Panc1 (cell line): Measurements from ENCODE around the gene GIPC3. TPM values are rescaled to one million over a fixed set of nuclear protein-coding genes. Genes with fewer than 3 reads are reported as not detected.
A peak's percentile ranks its signal among the peaks of the same experiment; 100 is the strongest.

Experiments
- ATAC-seq: fragments of 200-7000 bp; cut with Tn5 transposase; 2 replicates; pipeline ENCODE4 v1.9.1; 2020; ENCODE audit warnings: mild to moderate bottlenecking, moderate library complexity
- BruUV-seq: library from RNA; stranded (reverse); fragments of 400-500 nt; replicated peaks from 2 replicates; lab custom pipeline; 2021; lab: Mats Ljungman, UMichigan
- CTCF ChIA-PET: fragments of 300-600 bp; sonication (Branson Sonifier 250); formaldehyde crosslinking; loops from one replicate; lab custom pipeline; 2022; ENCODE audit warnings: antibody characterized with exemption; lab: Charles Lee
- POLR2A ChIA-PET: fragments of 300-600 bp; sonication (Branson Sonifier 250); formaldehyde crosslinking; loops from one replicate; lab custom pipeline; 2022; ENCODE audit warnings: antibody characterized with exemption; lab: Charles Lee
- DNase-seq: peaks from one replicate; pipeline ENCODE4 v3.0.0-alpha.2; 2010; ENCODE audit warnings: low read depth, low spot score
- H3K27ac ChIP-seq: 2 replicates; pipeline ENCODE4 v1.5.1; 2011; ENCODE audit warnings: mild to moderate bottlenecking, low read length, inconsistent platforms
- H3K27me3 ChIP-seq: fragments of 200-500 bp; sonication (Bioruptor generic); 2 replicates; pipeline ENCODE4 v1.6.0; 2014; ENCODE audit warnings: low read length, inconsistent platforms; ENCODE audit not compliant: control insufficient read depth, insufficient read depth
- H3K36me3 ChIP-seq: fragments of 200-500 bp; sonication (Bioruptor generic); 2 replicates; pipeline ENCODE4 v1.5.1; 2014; ENCODE audit warnings: inconsistent platforms, mild to moderate bottlenecking, low read length, moderate library complexity; ENCODE audit not compliant: control insufficient read depth, insufficient read depth
- H3K4me1 ChIP-seq: 2 replicates; pipeline ENCODE4 v1.5.1; 2011; ENCODE audit warnings: inconsistent platforms, mild to moderate bottlenecking, low read length, moderate library complexity; ENCODE audit not compliant: control insufficient read depth, insufficient read depth
- H3K4me3 ChIP-seq, 2 experiments: 2 replicates each; pipeline ENCODE4 v1.5.1; 2011 to 2012; ENCODE audit warnings: low read depth in 2 of 2, low read length in 2 of 2, mild to moderate bottlenecking in 2 of 2, inconsistent platforms in 1 of 2, moderate library complexity in 1 of 2
- H3K9me3 ChIP-seq: fragments of 200-500 bp; sonication (Bioruptor generic); 2 replicates; pipeline ENCODE4 v1.5.1; 2014; ENCODE audit warnings: low read depth, mild to moderate bottlenecking, inconsistent platforms, low read length, moderate library complexity; ENCODE audit not compliant: control insufficient read depth, insufficient read depth
- CTCF ChIP-seq: fragments of 450-650 bp; IDR thresholded peaks from 2 replicates; pipeline ENCODE4 v1.5.1; 2017; ENCODE audit warnings: mild to moderate bottlenecking
- POLR2AphosphoS5 ChIP-seq: IDR thresholded peaks from 2 replicates; pipeline ENCODE4 v1.6.1; 2012; ENCODE audit warnings: mild to moderate bottlenecking, low read depth, low read length, moderate library complexity
- REST ChIP-seq, 2 experiments: IDR thresholded peaks; 2 replicates each; pipeline ENCODE4 v1.6.1; 2011 to 2012; ENCODE audit warnings: low read depth in 2 of 2, control low read depth in 1 of 2, low read length in 1 of 2, mild to moderate bottlenecking in 1 of 2, moderate library complexity in 1 of 2; ENCODE audit not compliant: insufficient read depth in 1 of 2
- SIN3A ChIP-seq: IDR thresholded peaks from 2 replicates; pipeline ENCODE4 v1.6.1; 2012; ENCODE audit warnings: low read depth, mild to moderate bottlenecking, low read length, moderate library complexity, borderline replicate concordance; ENCODE audit not compliant: insufficient read depth
- TCF7L2 ChIP-seq: IDR thresholded peaks from 2 replicates; pipeline ENCODE4 v1.6.1; 2011; ENCODE audit warnings: mild to moderate bottlenecking, low read depth, low read length, inconsistent platforms
- in situ Hi-C: cut with HindIII; loops from 2 replicates; pipeline ENCODE4 v1.10.0; 2016; ENCODE audit warnings: low sequenced_read_pairs, low pct_unique_long_range_greater_than_20kb
- intact Hi-C: fragments of 100-400 bp; cut with micrococcal nuclease; formaldehyde crosslinking; loops from one replicate; pipeline ENCODE4 v1.10.0; 2022; ENCODE audit not compliant: unreplicated experiment
- total RNA-seq: library from RNA; stranded (reverse); gene quantifications from one replicate; pipeline ENCODE4 v1.2.1, GENCODE V29; 2021; ENCODE audit not compliant: unreplicated experiment

GIPC3 gene
- total RNA-seq, 1 experiment from 2014 or later, result 0.92 TPM

GRCh38 chr19:3535981-3536380 lies 49.3 kb upstream of the GIPC3 start:
- no peak for TF ChIP-seq POLR2AphosphoS5
- TF ChIP-seq TCF7L2, result no peak
- TF ChIP-seq CTCF, result no peak
- no peak for TF ChIP-seq SIN3A
- TF ChIP-seq REST (IDR thresholded peaks at IDR 0.05; ENCODE audit: insufficient read depth in 1 of 2, low read depth in 2 of 2, low read length in 1 of 2), result no peak
- DNase-seq (no peak), ATAC-seq (no peak)
- Histone ChIP-seq H3K36me3 (no peaks in the 10 kb centered on the region; the same call in 1 of the 2 replicates), H3K27ac (no peak overlapping the region), H3K4me3 (no peak overlapping the region), H3K9me3 (no peaks in the 10 kb centered on the region), H3K4me1 (peaks cover 7% of the 10 kb centered on the region; the same call in 1 of the 2 replicates), H3K27me3 (no peaks in the 10 kb centered on the region)
- in situ Hi-C loops (no loop called here), intact Hi-C loops (no loop called here)
- ChIA-PET CTCF (no interaction called here), POLR2A (no interaction called here)
- no TSS peak for BruUV-seq

- ChIA-PET CTCF (no interaction called here), POLR2A (no interaction called here)
- in situ Hi-C loops (no loop called here), intact Hi-C loops (no loop called here)
- DNase-seq, result no peak
- Histone ChIP-seq H3K27ac (no peak overlapping the region), H3K9me3 (no peaks in the 10 kb centered on the region), H3K36me3 (no peaks in the 10 kb centered on the region; the same call in 1 of the 2 replicates), H3K4me1 (peaks cover 7% of the 10 kb centered on the region; the same call in 1 of the 2 replicates), H3K27me3 (no peaks in the 10 kb centered on the region), H3K4me3 (no peak overlapping the region)
- peak; percentile 6; the same call in 1 of the 2 replicates for ATAC-seq
- BruUV-seq, result no TSS peak
- TF ChIP-seq REST (IDR thresholded peaks at IDR 0.05; ENCODE audit: insufficient read depth in 1 of 2, low read depth in 2 of 2, low read length in 1 of 2) (no peak), POLR2AphosphoS5 (no peak), TCF7L2 (no peak), SIN3A (no peak), CTCF (no peak)
Measured at GRCh38 chr19:3536429-3537100, 48.7 kb upstream of the GIPC3 start.
